ENCODE results near the gene ALDH5A1. TPM values are rescaled to one million over a fixed set of nuclear protein-coding genes. Genes with fewer than 3 reads are reported as not detected.

The ALDH5A1 gene
- total RNA-seq, 4 donors from 2014 or later: 6.4 to 15.4 (median 6.8) TPM

DNA sequence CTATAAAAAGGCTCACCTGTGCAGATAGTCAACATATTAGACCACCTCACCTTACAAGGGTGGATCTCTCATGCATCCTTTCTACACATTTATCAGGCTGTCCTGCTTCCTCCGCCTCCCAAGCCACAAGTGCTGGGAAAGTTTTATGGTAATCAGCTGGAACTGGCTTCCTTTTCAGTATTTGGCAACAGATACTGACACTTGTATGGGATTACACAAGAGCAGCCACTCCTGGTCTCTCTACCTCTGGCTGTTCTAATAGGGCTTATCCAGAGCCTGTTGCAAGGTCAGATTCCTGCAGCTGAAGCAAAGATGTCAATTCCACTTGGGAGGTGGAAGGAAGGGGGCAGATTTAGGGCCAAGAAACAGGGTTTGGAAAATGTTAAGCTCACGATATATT is 4.9 kb upstream of the ALDH5A1 start:
- TF ChIP-seq, protein P1, sequence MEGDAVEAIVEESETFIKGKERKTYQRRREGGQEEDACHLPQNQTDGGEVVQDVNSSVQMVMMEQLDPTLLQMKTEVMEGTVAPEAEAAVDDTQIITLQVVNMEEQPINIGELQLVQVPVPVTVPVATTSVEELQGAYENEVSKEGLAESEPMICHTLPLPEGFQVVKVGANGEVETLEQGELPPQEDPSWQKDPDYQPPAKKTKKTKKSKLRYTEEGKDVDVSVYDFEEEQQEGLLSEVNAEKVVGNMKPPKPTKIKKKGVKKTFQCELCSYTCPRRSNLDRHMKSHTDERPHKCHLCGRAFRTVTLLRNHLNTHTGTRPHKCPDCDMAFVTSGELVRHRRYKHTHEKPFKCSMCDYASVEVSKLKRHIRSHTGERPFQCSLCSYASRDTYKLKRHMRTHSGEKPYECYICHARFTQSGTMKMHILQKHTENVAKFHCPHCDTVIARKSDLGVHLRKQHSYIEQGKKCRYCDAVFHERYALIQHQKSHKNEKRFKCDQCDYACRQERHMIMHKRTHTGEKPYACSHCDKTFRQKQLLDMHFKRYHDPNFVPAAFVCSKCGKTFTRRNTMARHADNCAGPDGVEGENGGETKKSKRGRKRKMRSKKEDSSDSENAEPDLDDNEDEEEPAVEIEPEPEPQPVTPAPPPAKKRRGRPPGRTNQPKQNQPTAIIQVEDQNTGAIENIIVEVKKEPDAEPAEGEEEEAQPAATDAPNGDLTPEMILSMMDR (IDR thresholded peaks at IDR 0.05 in 4 of 5, conservative IDR thresholded peaks at IDR 0.05 in 1 of 5): no peak
- TF ChIP-seq POLR2A (IDR thresholded peaks at IDR 0.05): no peak
- ATAC-seq (peak; percentile 94 to 96), DNase-seq (peak; percentile 55 to 56)
- in situ Hi-C loops (cut with MboI; ENCODE audit: low sequenced_read_pairs in 4 of 4): no loop called here
- Histone ChIP-seq H3K4me1 (peaks cover 21 to 26% of the 10 kb centered on the region in 2 donors), H3K27ac (peak overlapping the region in 3 of 4 donors; percentile 40 to 73 (median 42)), H3K4me3 (no peak overlapping the region), H3K9me3 (no peaks in the 10 kb centered on the region), H3K36me3 (no peaks in the 10 kb centered on the region), H3K27me3 (no peaks in the 10 kb centered on the region)
- intact Hi-C loops (cut with DNase I; ENCODE audit: low total_unique reads): loop anchor here (5.0 kb wide), 1 partner anchor 227 kb away; the partner anchor contains the start of gene C6orf62

DNA sequence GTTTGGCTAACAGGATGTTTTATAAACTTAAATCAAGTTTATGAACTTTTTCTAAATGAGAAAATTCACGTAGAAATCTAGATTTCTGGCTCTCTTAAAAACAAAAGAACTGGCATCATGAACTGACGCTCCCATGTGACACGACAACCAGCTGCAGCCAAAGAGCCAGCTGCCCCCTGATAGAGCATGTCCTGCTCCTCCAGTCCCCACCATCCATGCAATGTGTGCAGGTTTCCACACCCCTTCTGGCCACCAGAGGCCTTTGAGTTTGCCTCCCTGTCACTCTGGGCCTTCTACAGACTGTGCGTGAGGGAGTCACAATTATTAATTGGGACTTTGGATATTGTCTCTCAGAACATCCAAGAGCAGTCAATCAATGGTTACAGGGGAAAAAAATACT is 3.8 kb upstream of the ALDH5A1 start:
- no peaks in the 10 kb centered on the region for H3K36me3 ChIP-seq
- H3K27me3 ChIP-seq: no peaks in the 10 kb centered on the region
- no peak overlapping the region for H3K4me3 ChIP-seq
- no peak for DNase-seq
- H3K9me3 ChIP-seq: no peaks in the 10 kb centered on the region
- intact Hi-C loops (cut with DNase I; ENCODE audit: low total_unique reads): loop anchor here (5.0 kb wide), 1 partner anchor 226 kb away; the partner anchor contains the start of gene C6orf62
- no peak for ATAC-seq
- peak overlapping the region in 1 of 4 donors; percentile 73 for H3K27ac ChIP-seq
- no peak for TF ChIP-seq POLR2A (IDR thresholded peaks at IDR 0.05)
- TF ChIP-seq, protein P1 (IDR thresholded peaks at IDR 0.05 in 4 of 5, conservative IDR thresholded peaks at IDR 0.05 in 1 of 5): no peak
- in situ Hi-C loops (cut with MboI; ENCODE audit: low sequenced_read_pairs in 4 of 4): no loop called here
- H3K4me1 ChIP-seq: peaks cover 25 to 33% of the 10 kb centered on the region in 2 donors

DNA sequence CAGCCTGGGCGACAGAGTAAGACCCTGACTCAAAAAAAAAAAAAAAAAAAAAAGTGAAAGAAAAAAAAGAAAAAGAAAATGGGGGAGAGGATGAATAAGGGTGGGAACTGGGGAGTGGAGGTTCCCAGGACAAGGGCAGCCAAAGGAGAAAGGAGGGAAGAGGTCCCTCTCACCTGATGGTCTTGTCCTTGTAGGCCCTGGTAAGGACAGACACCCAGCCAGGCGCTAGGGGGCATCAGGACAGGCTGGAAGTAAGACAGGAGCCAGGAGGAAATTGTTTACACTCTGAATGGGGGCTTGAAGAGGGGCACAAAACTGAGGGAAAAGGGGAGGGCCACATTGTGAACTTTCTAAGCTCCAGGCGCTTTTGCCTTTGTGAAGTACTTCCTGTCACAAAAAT is 2.3 kb upstream of the ALDH5A1 start:
- TF ChIP-seq POLR2A (IDR thresholded peaks at IDR 0.05): no peak
- TF ChIP-seq, protein P1 (IDR thresholded peaks at IDR 0.05 in 4 of 5, conservative IDR thresholded peaks at IDR 0.05 in 1 of 5): no peak
- no peak for DNase-seq
- peaks cover 26 to 33% of the 10 kb centered on the region in 2 donors for H3K4me1 ChIP-seq
- H3K4me3 ChIP-seq: no peak overlapping the region
- no peak overlapping the region for H3K27ac ChIP-seq
- H3K27me3 ChIP-seq: no peaks in the 10 kb centered on the region
- in situ Hi-C loops (cut with MboI; ENCODE audit: low sequenced_read_pairs in 4 of 4) (no loop called here), intact Hi-C loops (cut with DNase I; ENCODE audit: low total_unique reads) (loop anchor here (5.0 kb wide), 1 partner anchor 225 kb away; the partner anchor contains the start of gene C6orf62)
- no peak for ATAC-seq
- H3K9me3 ChIP-seq: no peaks in the 10 kb centered on the region
- H3K36me3 ChIP-seq: no peaks in the 10 kb centered on the region

DNA sequence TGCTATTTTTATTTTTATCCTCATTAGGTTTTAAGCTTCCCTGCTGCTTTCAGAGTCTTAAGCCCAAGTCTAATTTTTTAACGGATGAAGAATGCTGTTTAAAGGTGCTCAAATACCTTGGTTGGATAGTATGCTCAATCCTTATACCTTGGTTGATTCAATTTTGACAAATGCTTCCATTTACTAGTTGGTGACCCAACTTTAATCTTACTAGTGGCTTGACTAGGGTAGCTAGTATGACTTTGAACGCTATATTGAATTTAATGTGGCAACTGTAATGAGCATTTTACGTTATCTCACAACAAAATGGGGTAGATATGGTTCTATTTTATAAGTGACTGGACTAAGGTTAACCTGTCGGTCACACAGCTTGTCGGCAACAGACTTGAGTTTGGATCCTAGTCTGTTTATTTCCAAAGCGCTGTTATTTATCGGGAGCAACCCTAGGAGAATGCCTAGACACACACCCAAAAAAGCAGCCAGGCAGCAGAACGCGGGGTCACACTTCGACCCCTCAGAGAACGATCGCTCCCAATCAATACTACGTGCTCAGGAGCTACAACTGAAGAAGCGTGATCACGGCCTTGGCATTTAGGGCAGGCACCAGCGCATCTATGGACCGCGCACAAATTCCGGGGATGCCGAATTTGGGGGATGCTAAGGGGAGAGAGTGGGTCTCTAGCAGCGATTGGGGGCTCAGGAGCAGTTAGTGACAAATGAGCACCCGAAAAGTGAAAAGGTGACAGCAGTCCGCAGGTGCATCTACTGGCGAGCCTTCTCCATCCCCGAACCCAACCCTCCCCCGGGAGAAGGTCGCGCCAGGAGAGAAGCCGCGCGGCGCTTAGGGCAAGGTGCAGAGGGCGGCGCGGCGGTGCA is 586 bp upstream of the ALDH5A1 start:
- intact Hi-C loops (cut with DNase I; ENCODE audit: low total_unique reads): loop anchor here (5.0 kb wide), 1 partner anchor 223 kb away; the partner anchor contains the start of gene C6orf62

More for the DNA sequence above, 586 bp upstream of the ALDH5A1 start:
- in situ Hi-C loops (cut with MboI; ENCODE audit: low sequenced_read_pairs in 4 of 4): no loop called here
- ATAC-seq: no peak
- H3K4me1 ChIP-seq: peaks cover 23 to 33% of the 10 kb centered on the region in 2 donors
- peak overlapping the region; percentile 82 to 90 (median 87) for H3K27ac ChIP-seq
- no peaks in the 10 kb centered on the region for H3K9me3 ChIP-seq
- H3K36me3 ChIP-seq: no peaks in the 10 kb centered on the region
- H3K27me3 ChIP-seq: no peaks in the 10 kb centered on the region
- peak overlapping the region; percentile 68 to 78 (median 73) for H3K4me3 ChIP-seq
- TF ChIP-seq, protein P1 (IDR thresholded peaks at IDR 0.05 in 4 of 5, conservative IDR thresholded peaks at IDR 0.05 in 1 of 5): no peak
- no peak for TF ChIP-seq POLR2A (IDR thresholded peaks at IDR 0.05)
- DNase-seq: no peak

All from gastrocnemius medialis (tissue), 4 donors.